Liver (tissue), 3 donors: Measurements from ENCODE around the gene TNIP1.

Source experiments
- ATF3 ChIP-seq: IDR thresholded peaks from 2 replicates; pipeline ENCODE4 v1.6.1; 2016; ENCODE audit warnings: antibody characterized with exemption
- CTCF ChIP-seq: fragments of 150-350 bp; IDR thresholded peaks from 2 replicates; pipeline ENCODE4 v1.5.1; 2017; ENCODE audit warnings: improper control_type of control experiment, low read depth, low read length; ENCODE audit not compliant: missing input control
- FOXA2 ChIP-seq: IDR thresholded peaks from 2 replicates; pipeline ENCODE4 v1.6.1; 2016; ENCODE audit warnings: antibody characterized with exemption
- GABPA ChIP-seq, 2 donors: IDR thresholded peaks in 1 of 2; conservative IDR thresholded peaks in 1 of 2; 2 replicates each; pipeline ENCODE4 v1.6.1; 2016; ENCODE audit warnings: antibody characterized with exemption in 2 of 2, mild to moderate bottlenecking in 1 of 2, moderate library complexity in 1 of 2
- JUND ChIP-seq, 2 donors: IDR thresholded peaks; 2 replicates each; pipeline ENCODE4 v1.6.1; 2016; ENCODE audit warnings: antibody characterized with exemption in 2 of 2
- RAD21 ChIP-seq, 2 donors: IDR thresholded peaks; 2 replicates each; pipeline ENCODE4 v1.6.1; 2016; ENCODE audit warnings: antibody characterized with exemption in 2 of 2, mild to moderate bottlenecking in 2 of 2
- REST ChIP-seq: IDR thresholded peaks from 2 replicates; pipeline ENCODE4 v1.6.1; 2016; ENCODE audit warnings: antibody characterized with exemption, mild to moderate bottlenecking
- TAF1 ChIP-seq: conservative IDR thresholded peaks from 2 replicates; pipeline ENCODE4 v1.6.1; 2016; ENCODE audit warnings: antibody characterized with exemption, mild to moderate bottlenecking
- donor health status: healthy.
- donor health status: healthy.

GRCh38 chr5:151063142-151063989, 17.5 kb downstream of the TNIP1 start:
- TF ChIP-seq CTCF (no peak), RAD21 (IDR thresholded peaks at IDR 0.05) (no peak), ATF3 (no peak), TAF1 (no peak), GABPA (IDR thresholded peaks at IDR 0.05 in 1 of 2, conservative IDR thresholded peaks at IDR 0.05 in 1 of 2) (no peak), FOXA2 (no peak), JUND (IDR thresholded peaks at IDR 0.05) (no peak), REST (no peak)
